ENCODE measurements around the gene F11. TPM values are rescaled to one million over a fixed set of nuclear protein-coding genes. Genes with fewer than 3 reads are reported as not detected.

Gene F11
- total and polyA plus RNA-seq, 2 of the 13 experiments (the other 11 are each of a cell fraction or from before 2014, with no cell fraction given), result 35.1 to 58.0 TPM

DNA sequence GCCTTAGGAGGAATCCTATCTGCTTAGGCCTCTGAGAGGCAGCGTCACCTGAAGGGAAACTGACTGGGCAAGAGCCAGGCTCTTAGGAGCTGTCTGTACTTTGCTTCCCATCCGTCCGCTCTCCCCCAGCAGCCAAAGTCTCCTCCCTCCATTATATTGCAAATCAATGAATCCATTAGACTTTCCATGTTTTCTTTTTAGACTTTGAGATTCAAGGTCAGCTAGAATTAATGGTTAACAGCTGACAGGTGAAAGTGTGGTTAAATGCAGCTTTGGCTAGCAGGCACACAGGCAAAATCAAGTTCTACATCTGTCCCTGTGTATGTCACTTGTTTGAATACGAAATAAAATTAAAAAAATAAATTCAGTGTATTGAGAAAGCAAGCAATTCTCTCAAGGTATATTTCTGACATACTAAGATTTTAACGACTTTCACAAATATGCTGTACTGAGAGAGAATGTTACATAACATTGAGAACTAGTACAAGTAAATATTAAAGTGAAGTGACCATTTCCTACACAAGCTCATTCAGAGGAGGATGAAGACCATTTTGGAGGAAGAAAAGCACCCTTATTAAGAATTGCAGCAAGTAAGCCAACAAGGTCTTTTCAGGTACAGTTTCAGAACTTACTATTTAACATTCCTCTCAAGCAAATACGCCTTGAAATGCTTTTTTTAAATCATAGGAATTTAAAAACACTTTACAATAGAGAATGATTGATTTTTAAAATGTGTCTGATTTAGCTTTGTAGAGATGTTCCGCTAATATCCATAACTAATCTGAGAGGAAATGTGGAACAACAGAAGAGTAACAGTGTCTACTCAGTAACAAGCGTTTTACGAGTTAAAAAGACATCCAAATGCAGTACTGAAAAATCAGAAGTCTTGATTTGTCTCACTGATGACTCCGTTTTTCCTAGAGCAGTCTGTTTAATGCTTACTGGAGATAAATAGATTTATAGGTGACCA, at the start of gene F11 (continued):
- peak; percentile 17; the same call in 1 of the 2 replicates for TF ChIP-seq ZNF816 (CRISPR knock-in tag; IDR thresholded peaks at IDR 0.05; ENCODE audit: borderline replicate concordance)
- TF ChIP-seq GFI1 (CRISPR knock-in tag; IDR thresholded peaks at IDR 0.05; ENCODE audit: borderline replicate concordance), result peak; percentile 31; the same call in 1 of the 2 replicates
- peak; percentile 47; the same call in 1 of the 2 replicates for TF ChIP-seq ZNF331 (CRISPR knock-in tag; IDR thresholded peaks at IDR 0.05)
- TF ChIP-seq NCOR1 (IDR thresholded peaks at IDR 0.05; ENCODE audit: borderline replicate concordance, low read length), result peak; percentile 83; the same call in 1 of the 2 replicates
- no peak for TF ChIP-seq KDM4B (CRISPR knock-in tag; IDR thresholded peaks at IDR 0.05)
- peak; percentile 45; the same call in 1 of the 2 replicates for TF ChIP-seq MXD4 (CRISPR knock-in tag; IDR thresholded peaks at IDR 0.05)
- peak; percentile 82 for TF ChIP-seq HDAC1 (CRISPR knock-in tag; IDR thresholded peaks at IDR 0.05)
- no peak for TF ChIP-seq ARNTL (CRISPR knock-in tag; IDR thresholded peaks at IDR 0.05)
- no peak for TF ChIP-seq ZBTB4 (CRISPR knock-in tag; IDR thresholded peaks at IDR 0.05; ENCODE audit: borderline replicate concordance)
- no peak for TF ChIP-seq REXO4 (CRISPR knock-in tag; IDR thresholded peaks at IDR 0.05; ENCODE audit: borderline replicate concordance)
- TF ChIP-seq ZMYM3 (CRISPR knock-in tag; IDR thresholded peaks at IDR 0.05), result peak; percentile 53; the same call in 1 of the 2 replicates
- TF ChIP-seq RARA (CRISPR knock-in tag; IDR thresholded peaks at IDR 0.05), result peak; percentile 69; the same call in 1 of the 2 replicates
- no peak; the same call in 1 of the 2 replicates for TF ChIP-seq DPF2 (CRISPR knock-in tag; IDR thresholded peaks at IDR 0.05; ENCODE audit: borderline replicate concordance, low read depth)
- TF ChIP-seq RARG (CRISPR knock-in tag; IDR thresholded peaks at IDR 0.05; ENCODE audit: low read depth), result peak; percentile 59; the same call in 1 of the 2 replicates
- TF ChIP-seq ZFP90 (CRISPR knock-in tag; IDR thresholded peaks at IDR 0.05; ENCODE audit: borderline replicate concordance), result peak; percentile 98; the same call in 1 of the 2 replicates
- TF ChIP-seq ZFY (CRISPR knock-in tag; IDR thresholded peaks at IDR 0.05), result peak; percentile 53; the same call in 1 of the 2 replicates
- TF ChIP-seq ZNF550 (CRISPR knock-in tag; IDR thresholded peaks at IDR 0.05; ENCODE audit: borderline replicate concordance), result no peak
- TF ChIP-seq HNF4A (CRISPR knock-in tag; IDR thresholded peaks at IDR 0.05), result peak; percentile 80
- TF ChIP-seq RBM22 (optimal IDR thresholded peaks at IDR 0.05; ENCODE audit: low read length), result no peak
- TF ChIP-seq MYPOP (CRISPR knock-in tag; IDR thresholded peaks at IDR 0.05), result no peak
- TF ChIP-seq POGK (CRISPR knock-in tag; conservative IDR thresholded peaks at IDR 0.05), result no peak
- TF ChIP-seq GLI4 (CRISPR knock-in tag; IDR thresholded peaks at IDR 0.05; ENCODE audit: borderline replicate concordance), result no peak
- no peak for TF ChIP-seq AGO1 (IDR thresholded peaks at IDR 0.05; ENCODE audit: low read depth, low read length, poor library complexity, severe bottlenecking)

Data from HepG2 (cell line).